ENCODE results near the gene SPEN. TPM values are rescaled to one million over a fixed set of nuclear protein-coding genes. Genes with fewer than 3 reads are reported as not detected.

The SPEN gene
- total RNA-seq, 6 experiments from 2014 or later = 13.5 to 33.7 (median 23.2) TPM

DNA sequence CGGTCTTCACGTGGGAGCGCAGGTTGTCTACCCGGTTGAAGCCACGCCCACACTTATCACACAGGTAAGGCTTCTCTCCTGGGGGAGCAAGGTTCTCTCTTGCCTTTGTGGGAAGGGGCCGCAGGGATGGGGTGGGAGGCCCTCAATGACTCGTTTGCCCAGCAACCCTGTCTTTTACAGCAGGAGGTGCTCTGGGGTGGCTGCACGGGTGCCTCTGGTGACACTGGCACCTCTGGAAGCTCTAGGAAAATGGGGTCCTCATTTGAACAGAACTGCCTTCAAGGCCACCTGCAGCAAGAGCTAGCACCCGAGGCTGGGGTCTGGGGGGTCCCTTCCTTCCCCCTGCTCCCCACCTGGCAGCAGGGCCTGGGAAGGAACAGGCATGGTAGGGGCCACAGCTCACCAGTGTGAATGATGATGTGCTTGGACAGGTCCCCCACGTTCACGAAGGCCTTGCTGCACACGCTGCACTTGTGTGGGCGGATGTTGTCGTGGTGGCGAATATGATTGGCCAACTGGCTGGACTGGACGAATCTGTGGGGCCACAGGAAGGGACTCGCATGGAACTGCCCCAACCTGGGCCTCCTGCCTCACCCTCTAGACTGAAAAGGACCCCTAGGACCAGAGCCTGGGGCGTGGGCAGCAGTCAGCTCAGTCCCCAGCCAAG is 95.3 kb downstream of the SPEN start:
- ATAC-seq = no peak
- no peak for DNase-seq
- H3K36me3 ChIP-seq = peaks cover 0 to 75% (median 22%) of the 10 kb centered on the region in 4 donors
- H3K27me3 ChIP-seq = no peaks in the 10 kb centered on the region
- H3K4me1 ChIP-seq = peaks cover 0 to 10% (median 0%) of the 10 kb centered on the region in 4 donors
- intact Hi-C loops (cut with DNase I) = no loop called here
- WGBS (ENCODE audit: insufficient coverage, low coverage, low lambda C conversion rate, missing lambda C conversion rate) = 90% methylated on average over 2 of the region's 18 CpGs
- H3K4me3 ChIP-seq = no peak overlapping the region
- no peak overlapping the region for H3K27ac ChIP-seq
- TF ChIP-seq, protein P1, sequence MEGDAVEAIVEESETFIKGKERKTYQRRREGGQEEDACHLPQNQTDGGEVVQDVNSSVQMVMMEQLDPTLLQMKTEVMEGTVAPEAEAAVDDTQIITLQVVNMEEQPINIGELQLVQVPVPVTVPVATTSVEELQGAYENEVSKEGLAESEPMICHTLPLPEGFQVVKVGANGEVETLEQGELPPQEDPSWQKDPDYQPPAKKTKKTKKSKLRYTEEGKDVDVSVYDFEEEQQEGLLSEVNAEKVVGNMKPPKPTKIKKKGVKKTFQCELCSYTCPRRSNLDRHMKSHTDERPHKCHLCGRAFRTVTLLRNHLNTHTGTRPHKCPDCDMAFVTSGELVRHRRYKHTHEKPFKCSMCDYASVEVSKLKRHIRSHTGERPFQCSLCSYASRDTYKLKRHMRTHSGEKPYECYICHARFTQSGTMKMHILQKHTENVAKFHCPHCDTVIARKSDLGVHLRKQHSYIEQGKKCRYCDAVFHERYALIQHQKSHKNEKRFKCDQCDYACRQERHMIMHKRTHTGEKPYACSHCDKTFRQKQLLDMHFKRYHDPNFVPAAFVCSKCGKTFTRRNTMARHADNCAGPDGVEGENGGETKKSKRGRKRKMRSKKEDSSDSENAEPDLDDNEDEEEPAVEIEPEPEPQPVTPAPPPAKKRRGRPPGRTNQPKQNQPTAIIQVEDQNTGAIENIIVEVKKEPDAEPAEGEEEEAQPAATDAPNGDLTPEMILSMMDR (IDR thresholded peaks at IDR 0.05) = no peak
- no peaks in the 10 kb centered on the region for H3K9me3 ChIP-seq

DNA sequence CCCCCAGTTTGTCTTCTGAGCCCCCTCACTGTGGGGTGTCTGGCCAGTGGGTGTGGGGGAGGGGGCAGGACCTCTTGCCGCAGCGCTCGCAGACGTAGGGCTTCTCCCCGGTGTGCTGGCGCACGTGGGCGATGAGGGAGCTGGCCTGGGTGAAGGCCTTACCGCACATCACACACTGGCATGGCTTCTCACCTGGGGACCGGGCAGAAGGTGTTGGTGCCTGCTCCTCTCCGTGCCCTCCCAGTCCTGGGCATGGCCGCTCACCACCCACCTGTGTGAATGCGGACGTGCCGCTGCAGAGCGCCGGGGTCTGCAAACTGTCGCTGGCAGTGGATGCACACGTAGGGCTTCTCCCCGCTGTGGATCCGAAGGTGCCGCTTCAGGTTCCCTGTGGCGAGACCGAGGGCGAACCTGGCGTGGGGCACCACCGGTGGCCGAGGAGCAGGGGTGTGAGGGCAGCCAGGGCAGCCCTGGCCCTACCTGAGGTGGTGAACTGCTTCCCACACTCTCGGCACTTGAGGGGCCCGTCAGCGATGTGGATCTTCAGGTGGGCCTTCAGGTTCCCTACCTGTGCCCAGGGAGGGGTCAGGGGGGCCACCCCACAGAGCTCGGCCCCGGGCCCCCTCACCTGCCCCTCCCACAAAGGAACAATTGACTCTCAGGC is 96.0 kb downstream of the SPEN start:
- ATAC-seq (no peak), DNase-seq (peak in 1 of 3 donors; percentile 46)
- Histone ChIP-seq H3K36me3 (peaks cover 0 to 70% (median 22%) of the 10 kb centered on the region in 4 donors), H3K4me1 (peaks cover 0 to 10% (median 0%) of the 10 kb centered on the region in 4 donors), H3K4me3 (no peak overlapping the region), H3K9me3 (no peaks in the 10 kb centered on the region), H3K27ac (no peak overlapping the region), H3K27me3 (no peaks in the 10 kb centered on the region)
- TF ChIP-seq, protein P1 (IDR thresholded peaks at IDR 0.05) = no peak
- TF ChIP-seq POLR2A (IDR thresholded peaks at IDR 0.05) = no peak
- WGBS (ENCODE audit: insufficient coverage, low coverage, low lambda C conversion rate, missing lambda C conversion rate) = 89% methylated on average over 7 of the region's 33 CpGs
- intact Hi-C loops (cut with DNase I) = no loop called here

DNA sequence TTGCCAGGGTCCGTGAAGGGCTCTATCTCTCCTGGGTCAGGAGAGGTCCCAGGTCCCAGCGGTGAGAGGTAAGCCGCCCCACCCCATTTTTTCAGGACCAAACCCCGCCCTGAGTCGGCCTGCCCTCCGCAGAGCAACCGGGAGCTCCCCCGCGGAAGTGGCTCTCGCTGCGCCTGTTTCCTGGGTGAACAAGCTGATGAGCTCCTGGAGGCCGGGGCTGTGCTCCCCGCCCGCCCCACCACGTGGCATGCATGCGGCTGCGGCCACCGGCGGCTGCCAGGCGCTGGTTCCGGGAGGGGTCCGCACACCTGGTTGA is 96.4 kb downstream of the SPEN start:
- DNase-seq = peak in 1 of 3 donors; percentile 44
- intact Hi-C loops (cut with DNase I) = no loop called here

DNA sequence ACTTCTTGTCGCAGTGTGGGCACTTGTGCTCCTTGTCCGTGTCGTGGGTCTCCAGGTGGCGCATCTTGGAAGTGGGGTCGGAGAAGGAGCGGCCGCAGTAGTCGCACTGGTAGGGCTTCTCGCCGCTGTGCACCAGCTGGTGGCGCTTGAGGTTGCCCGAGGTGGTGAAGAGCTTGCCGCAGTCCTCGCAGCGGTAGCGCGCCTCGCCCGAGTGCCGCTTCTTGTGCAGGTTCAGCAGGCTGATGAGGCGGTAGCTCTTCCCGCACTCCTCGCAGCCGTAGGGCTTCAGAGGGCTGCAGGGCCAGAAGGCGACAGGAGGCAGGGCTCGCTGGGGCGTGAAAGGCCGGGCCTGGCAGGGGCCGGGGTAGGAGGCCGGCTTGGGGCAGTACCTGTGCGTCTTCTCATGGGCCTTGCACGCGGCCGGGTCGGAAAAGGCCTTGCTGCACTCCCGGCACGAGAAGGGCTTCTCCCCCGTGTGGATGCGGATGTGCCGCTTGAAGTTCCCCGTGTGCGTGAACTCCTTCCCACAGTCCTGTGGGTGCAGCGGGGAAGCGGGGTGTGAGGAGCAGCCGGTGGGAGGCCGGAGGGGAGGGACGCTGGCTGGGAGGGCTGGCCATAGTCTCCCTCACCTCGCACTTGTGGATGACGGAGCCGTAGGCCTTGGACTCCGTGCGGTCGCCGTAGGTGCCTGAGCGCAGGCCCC is 97.0 kb downstream of the SPEN start:
- intact Hi-C loops (cut with DNase I) = no loop called here
- H3K27ac ChIP-seq = no peak overlapping the region
- TF ChIP-seq, protein P1 (IDR thresholded peaks at IDR 0.05) = no peak
- no peak for TF ChIP-seq POLR2A (IDR thresholded peaks at IDR 0.05)
- DNase-seq (peak in 1 of 3 donors; percentile 36), ATAC-seq (no peak)
- H3K36me3 ChIP-seq = peaks cover 0 to 64% (median 17%) of the 10 kb centered on the region in 4 donors
- no CpG with 5 or more reads among the region's 55 CpGs for WGBS (ENCODE audit: insufficient coverage, low coverage, low lambda C conversion rate, missing lambda C conversion rate)
- H3K4me1 ChIP-seq = peaks cover 0 to 3% (median 0%) of the 10 kb centered on the region in 4 donors
- H3K27me3 ChIP-seq = no peaks in the 10 kb centered on the region
- no peak overlapping the region for H3K4me3 ChIP-seq
- H3K9me3 ChIP-seq = no peaks in the 10 kb centered on the region

More for the DNA sequence above, 96.4 kb downstream of the SPEN start:
- TF ChIP-seq, protein P1 (IDR thresholded peaks at IDR 0.05) = no peak
- TF ChIP-seq POLR2A (IDR thresholded peaks at IDR 0.05) = no peak
- ATAC-seq = no peak
- H3K9me3 ChIP-seq = no peaks in the 10 kb centered on the region
- no peak overlapping the region for H3K27ac ChIP-seq
- no peak overlapping the region for H3K4me3 ChIP-seq
- peaks cover 0 to 66% (median 19%) of the 10 kb centered on the region in 4 donors for H3K36me3 ChIP-seq
- 100% methylated on average over 1 of the region's 22 CpGs for WGBS (ENCODE audit: insufficient coverage, low coverage, low lambda C conversion rate, missing lambda C conversion rate)
- H3K4me1 ChIP-seq = peaks cover 0 to 8% (median 0%) of the 10 kb centered on the region in 4 donors
- no peaks in the 10 kb centered on the region for H3K27me3 ChIP-seq
